Urothelium cell line (cell line): ENCODE results near the gene SRGAP2B.
A peak's percentile ranks its signal among the peaks of the same experiment; 100 is the strongest.
"Not testable (repeated sequence)": the region's sequence is repeated elsewhere in the genome, so short reads cannot be mapped to it uniquely, and the experiment has no call there.

ENCODE experiments used
- DNase-seq: peaks from one replicate; pipeline ENCODE4 v3.0.0; 2011; ENCODE audit warnings: low spot score, mixed read lengths
- FAIRE-seq: peaks from 2 replicates; lab custom pipeline; 2011; peaks lifted over from hg19 to GRCh38; lab: Jason Lieb, UNC

SRGAP2B gene

DNA sequence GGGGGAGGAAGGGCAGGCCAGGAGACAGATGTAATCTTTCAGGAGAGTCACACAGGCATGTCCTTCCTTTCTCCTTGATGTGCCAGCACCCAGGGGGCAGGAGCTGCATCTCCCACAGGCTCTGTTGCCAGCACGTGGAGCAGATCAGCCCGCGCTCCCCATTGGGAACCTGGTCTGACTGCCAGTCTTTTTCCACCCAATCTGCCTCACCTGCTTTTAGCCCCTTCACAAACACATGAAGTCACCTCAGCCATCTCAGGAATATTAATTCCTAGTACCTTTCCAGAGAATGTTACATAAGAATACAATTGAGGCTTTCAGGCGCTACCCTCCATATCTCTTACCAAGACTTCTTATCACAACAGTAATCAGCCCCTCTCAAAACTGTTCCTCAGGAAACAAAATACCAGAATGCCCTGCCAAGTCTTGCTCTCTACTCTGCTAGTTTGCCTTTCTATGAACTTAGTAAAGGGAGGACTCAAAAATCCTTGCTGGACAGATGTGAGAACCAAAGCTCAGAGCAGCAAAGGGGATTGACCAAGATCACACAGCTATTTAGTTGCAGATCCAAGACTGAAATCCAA is 94.3 kb downstream of the SRGAP2B start:
- not testable (repeated sequence) for FAIRE-seq, DNase-seq

DNA sequence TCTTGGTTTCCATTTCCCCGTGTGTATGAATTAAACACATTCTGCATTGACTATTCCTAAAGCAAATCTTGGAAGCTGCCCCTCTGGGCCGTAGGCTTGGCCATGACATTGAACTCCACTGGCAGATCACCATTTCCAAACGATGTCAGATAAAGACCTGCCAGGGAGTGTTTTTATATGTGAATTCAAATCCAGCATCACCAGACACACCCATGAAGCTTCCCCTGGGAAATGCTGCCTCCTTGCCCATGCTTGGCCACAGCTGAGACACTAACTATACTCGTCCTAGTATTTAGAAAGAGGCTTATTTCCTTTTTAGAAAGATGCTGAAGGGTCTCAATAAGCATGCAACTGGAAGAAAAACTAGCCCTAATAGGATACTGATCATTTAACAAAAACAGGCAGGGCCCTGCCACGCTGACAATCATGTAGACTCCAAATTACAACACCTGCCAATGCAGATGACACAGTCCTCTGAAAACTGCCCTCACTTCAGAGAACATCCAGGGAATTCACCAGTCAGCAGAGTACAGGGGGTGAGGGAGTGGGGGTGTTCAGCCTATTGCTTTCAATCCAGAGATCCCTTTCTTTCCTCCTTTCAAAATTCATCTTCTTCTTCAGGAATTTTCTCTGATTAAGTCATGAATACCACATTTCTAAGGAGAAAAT is 94.9 kb downstream of the SRGAP2B start:
- not testable (repeated sequence) for DNase-seq, FAIRE-seq

DNA sequence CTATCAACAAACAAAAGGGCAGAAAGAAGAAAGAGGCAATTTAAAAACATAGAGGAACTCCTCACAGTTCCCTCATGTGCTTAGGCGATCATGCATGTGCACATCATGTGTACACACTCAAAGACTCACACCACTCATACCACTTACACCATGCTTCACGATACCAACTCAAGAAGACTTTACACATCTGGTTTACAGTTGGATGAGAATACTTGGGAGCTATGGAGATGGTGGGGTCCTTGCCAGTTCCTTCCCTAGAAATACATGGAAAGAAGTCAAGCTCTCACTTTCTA is 96.2 kb downstream of the SRGAP2B start:
- DNase-seq, FAIRE-seq: not testable (repeated sequence)

DNA sequence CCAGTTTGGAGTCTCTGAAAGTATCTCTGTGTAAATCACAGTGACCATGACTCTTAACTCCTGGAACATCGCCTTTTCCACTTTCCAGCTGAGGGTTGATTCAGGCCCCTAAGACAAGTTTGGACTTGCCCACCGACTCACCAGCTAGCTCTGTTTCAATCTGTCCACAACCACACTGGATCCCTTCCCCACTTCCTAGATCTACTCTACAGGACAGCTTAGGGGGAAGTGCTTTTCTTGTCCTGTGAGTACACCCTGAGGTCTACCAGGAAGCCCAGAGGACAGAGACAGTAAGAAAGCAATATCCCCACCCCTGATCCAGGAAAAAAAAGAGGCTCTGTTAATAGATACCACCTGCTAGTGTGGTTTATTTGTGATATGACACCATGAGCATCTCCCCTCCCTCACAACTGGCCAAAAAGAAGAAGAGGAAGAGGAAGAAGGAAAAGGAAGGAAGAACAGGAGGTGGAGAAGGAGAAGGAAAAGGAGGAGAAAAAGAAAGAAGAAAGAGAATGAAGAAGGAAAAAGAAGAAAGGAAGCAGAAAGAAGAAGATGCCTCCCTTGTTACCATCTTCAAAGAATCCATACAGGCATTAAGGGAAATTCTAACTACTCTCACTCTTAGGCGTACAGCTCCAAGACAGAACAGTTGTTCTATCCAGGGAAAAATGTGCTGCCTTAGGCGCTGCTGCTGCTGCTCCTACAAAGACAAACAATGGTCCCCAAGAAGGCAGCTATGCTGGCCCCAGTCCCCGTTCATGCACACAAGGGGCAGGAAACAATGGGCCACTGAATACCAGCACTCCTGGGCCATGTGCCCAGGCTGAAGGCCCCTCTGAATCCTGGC is 96.8 kb downstream of the SRGAP2B start:
- not testable (repeated sequence) for DNase-seq, FAIRE-seq

DNA sequence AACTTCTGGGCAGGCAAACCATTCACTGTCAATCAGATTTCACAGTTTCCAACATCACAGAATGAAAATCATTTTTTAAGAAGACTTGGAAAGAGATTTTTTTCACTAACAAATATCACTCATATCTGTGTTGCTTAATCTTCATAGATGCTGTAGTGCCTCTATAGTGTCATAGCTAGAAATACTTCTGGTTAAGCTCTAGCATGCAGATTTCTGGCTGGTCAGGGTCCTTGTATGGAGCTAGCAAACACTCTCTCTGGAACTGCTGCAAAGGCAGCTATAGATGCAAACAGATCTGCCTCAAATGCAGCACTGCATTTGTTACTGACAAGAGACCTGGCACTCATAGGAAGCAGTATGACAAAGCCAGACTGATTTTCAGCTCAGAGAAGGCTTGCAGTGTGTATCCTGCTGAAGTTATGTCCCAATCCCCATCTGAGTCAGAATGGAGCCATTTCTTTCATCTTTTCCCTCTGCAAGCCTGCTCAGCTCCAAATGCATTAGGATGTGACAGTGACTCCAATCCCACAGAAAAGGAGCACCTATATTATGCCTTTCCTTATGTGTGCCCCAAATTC is 99.2 kb downstream of the SRGAP2B start:
- not testable (repeated sequence) for FAIRE-seq, DNase-seq

DNA sequence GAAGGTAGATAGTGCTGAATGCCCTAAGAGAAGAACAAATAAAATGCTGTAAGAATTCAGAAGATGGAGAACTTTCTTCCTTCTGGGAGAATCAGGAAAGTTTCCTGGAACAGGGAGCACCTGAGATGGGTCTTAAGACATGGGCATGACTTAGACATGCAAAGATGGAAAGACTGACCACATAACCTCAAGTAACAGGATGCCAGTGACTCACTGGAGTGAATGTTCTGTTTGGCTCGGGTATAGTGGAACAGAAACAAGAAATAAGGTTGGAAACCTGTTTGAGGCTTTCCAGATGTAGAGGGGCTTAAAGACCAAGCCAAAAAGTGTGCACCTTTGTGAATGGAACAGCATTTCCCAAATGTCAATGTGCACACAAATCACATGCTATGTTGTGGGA is 102.2 kb downstream of the SRGAP2B start:
- FAIRE-seq, DNase-seq: not testable (repeated sequence)

DNA sequence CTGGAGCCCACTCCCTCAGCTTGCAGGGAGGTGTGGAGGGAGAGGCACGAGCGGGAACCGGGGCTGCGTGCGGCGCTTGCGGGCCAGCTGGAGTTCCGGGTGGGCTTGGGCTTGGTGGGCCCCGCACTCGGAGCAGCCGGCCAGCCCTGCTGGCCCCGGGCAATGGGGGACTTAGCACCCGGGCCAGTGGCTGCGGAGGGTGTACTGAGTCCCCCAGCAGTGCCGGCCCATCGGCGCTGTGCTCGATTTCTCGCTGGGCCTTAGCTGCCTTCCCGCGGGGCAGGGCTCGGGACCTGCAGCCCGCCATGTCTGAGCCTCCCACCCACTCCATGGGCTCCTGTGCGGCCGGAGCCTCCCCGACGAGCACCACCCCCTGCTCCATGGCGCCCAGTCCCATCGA is 104.5 kb downstream of the SRGAP2B start:
- not testable (repeated sequence) for FAIRE-seq, DNase-seq

DNA sequence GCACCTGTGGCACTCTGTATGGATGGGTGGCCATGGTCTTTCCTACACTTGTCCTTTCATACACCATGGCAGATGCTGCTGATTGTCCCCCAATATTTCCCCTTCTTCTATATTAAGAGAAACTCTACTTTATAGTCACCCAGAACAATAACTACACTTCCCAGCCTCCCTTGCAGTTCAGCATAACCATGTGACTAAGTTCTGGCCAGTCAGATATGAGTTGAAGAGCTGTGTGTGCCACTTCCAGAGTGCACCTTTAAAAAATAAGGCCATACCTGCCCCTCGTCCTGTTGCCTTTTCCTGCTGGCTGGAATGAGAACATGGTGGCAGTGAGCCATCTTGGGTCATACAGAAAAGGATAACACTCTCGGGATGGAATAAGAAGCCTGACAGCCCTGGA is 108.0 kb downstream of the SRGAP2B start:
- not testable (repeated sequence) for FAIRE-seq, DNase-seq

DNA sequence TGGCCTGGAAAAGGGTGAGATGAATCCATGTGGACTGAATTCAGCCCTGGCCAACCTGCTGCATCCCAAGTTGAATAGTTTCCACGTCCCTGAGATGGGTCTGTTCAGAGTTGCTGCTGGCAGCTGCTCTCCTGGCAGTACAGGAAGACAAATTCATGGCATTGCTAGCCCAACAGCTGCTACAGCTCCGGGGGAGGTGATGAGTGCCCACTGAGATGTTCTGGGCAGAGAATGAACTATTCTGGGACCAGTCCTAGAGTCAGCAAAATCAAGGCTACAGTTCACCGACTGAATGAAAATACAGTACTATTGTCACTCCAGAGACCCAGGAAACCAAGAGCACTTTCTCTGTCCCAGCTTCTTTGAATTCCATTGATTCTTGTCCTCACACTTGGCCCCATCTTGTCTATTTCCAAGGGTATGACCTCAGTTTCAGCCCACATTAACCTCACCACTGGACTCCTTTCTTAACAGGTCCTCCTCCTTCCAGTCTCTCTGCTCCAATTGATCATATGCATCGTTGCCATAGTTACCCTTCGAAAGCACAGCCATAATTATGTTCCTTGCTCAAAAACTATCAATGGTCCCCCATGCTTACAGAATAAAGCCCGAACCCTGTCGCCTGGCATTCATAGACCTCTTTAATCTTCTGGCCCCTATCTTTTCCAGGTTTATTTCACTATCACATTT is 108.8 kb downstream of the SRGAP2B start:
- not testable (repeated sequence) for FAIRE-seq

DNA sequence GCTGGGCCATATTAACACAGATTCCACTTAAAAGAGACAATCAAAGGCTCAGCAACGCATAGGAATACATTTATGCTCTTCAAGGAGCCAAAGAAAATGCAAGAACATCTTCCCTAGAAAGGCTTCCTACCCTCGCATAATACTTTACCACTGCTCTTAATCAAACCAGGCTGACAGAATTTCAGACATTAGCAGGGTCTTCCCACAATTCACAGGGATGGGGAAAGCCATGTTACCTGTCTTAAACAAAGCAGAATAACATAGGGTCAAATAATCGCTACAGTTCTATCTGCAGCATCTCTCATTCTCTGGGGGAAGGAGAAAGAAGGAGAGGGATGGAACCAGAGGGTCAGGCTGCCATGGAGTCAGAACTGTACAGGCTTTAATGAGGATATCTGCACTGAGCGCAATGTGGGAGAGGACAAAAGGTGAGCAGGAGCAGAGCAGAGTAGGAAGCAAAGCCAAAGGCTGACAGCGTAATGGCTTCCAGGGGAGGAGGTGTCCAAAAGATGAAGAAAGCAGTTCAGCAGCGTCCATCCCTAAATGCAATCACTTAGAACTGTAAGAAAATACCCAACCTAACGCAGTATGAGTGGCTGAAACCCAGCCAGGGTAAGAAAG is 109.5 kb downstream of the SRGAP2B start:
- FAIRE-seq, result not testable (repeated sequence)

More for the DNA sequence above, 108.8 kb downstream of the SRGAP2B start:
- DNase-seq, result not testable (repeated sequence)

DNA sequence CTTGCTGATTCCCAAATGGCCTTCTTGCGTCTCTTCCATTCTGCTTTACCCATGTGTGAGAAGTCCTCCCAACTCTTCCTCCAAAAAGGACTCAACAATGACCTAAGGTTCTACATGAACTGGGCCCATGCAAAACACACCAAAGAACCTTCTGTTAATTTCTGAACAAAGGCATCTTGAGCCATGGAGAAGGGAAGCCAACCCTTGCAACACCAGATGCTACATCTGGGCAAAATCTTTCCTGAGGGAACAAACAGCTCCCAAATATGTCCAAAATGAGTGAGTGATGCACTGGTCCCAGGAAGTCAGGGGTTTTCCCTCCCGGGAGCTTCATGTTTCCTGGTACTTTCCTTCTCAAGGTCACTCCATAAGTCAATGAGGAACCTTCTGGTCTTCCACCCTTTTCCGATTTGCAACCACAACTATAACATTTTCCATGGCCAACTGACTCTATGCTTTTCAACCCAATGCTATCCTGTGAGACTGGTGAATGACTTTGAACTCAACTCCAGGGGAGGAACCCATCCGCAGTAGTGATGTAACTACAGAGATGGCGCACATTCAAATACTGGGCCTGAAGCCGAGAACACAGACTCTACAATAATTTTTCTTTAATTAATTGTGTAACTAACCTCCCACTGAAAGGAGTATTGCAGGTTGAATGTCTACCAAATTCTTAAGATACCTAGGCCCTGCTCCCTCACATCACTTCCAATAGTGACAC is 112.2 kb downstream of the SRGAP2B start:
- not testable (repeated sequence) for FAIRE-seq, DNase-seq

More for the DNA sequence above, 109.5 kb downstream of the SRGAP2B start:
- DNase-seq, result not testable (repeated sequence)

DNA sequence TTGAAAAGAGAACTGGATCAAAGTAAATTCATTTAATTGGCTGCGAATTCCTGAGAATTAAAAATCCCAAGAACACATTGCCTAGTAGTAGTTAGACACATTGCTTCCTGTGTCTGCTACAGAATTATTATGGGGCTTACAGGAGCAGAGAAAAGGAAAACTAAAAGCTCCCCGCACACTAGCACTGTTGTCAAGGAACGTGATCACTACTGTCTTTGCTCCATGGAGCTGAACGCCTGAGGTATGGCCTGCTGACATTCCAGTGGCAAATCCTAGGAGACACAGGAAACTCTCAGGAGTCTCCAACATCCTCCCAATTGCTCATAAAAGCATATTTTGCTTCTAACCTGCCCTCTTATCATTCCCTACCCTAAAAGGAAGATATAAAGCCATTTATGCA is 114.0 kb downstream of the SRGAP2B start:
- not testable (repeated sequence) for FAIRE-seq

DNA sequence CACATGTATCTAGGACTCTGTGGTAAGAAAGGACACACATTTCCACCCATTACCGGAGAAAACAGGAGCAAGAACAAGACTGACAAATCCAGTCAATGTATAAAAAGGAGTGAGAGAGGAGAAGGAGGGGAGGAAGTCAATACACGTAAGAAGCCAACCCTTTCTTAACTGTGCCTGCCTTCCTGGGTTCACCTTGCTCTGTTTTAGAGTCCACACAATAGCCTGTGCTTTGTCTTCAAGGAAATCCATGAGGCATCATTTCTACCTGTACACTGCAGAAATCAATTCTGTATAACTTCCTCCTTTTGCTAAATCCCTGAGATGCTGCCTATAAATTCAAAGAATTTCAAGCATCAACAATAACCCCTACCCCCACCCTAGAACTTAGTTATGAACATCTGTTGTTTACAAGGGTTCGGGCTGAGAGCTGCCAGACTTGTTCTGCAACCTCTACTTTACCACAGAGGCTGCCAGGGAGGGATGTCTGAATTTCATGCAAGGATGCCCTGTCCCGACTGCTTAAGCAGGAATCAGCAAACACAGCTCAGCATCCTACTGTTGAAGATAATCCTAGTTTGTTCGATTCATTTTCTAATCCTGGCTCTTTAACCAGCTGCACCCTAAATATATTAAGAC is 115.0 kb downstream of the SRGAP2B start:
- FAIRE-seq, DNase-seq: not testable (repeated sequence)

More for the DNA sequence above, 114.0 kb downstream of the SRGAP2B start:
- not testable (repeated sequence) for DNase-seq

DNA sequence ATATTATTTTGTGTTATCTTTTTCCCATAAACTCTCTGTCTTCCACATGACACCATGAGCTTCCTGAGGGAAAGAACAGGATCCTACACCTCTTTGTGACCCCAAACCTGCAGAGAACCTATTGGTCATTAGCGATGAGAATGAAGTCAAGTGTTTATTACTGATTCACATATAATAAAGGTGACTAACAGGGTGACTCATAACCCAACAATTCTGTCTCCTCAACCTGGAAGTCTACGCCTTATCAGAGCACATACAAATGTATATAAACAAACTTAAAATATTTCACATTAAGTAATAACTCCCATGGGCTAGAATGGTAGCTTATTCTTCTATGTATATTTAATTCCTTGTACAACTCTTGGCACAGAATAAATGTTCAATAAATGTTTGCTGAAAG is 117.3 kb downstream of the SRGAP2B start:
- FAIRE-seq, result peak; percentile 40
- DNase-seq, result not testable (repeated sequence)

DNA sequence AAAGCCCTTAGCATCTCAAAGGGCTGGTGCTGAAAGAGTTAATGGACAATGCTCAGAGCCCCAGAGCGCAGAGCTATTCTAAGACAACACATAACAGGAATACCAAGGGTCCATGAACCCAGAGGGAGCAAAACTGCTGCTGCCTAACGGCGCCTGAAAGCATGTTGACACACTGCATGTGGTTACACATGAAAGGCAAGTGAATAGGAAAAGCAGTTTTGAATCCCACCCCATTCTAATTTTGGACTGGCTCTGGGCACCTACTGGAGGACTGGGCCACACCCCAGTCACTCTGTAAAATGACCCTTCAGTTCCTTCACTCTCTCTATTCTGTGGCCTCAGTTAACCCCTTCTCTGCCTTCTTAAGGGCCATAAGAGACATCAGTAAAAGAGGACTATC is 123.2 kb downstream of the SRGAP2B start:
- not testable (repeated sequence) for FAIRE-seq

DNA sequence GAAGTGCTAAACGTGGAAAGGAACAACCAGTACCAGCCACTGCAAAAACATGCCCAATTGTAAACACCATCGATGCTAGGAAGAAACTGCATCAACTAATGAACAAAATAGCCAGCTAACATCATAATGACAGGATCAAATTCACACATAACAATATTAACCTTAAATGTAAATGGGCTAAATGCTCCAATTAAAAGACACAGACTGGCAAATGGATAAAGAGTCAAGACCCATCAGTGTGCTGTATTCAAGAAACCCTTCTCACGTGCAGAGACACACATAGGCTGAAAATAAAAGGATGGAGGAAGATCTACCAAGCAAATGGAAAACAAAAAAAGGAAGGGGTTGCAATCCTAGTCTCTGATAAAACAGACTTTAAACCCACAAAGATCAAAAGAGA is 128.6 kb downstream of the SRGAP2B start:
- DNase-seq, FAIRE-seq: not testable (repeated sequence)

More for the DNA sequence above, 123.2 kb downstream of the SRGAP2B start:
- DNase-seq, result not testable (repeated sequence)

DNA sequence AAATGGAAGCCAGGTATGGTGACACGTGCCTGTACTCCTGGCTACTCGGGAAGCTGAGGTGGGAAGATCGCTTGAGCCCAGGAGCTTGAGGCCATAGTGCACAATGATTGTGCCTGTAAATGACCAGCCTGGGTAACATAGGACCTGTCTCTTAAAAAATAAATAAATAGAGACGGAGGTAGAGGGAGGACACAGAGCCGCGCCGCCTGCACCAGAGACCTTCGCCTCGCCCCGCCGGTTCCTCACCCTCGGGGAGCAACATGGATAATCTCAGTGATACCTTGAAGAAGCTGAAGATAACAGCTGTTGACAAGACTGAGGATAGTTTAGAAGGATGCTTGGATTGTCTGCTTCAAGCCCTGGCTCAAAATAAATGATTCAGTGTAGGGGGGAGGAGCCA is 130.4 kb downstream of the SRGAP2B start:
- FAIRE-seq, DNase-seq: not testable (repeated sequence)

DNA sequence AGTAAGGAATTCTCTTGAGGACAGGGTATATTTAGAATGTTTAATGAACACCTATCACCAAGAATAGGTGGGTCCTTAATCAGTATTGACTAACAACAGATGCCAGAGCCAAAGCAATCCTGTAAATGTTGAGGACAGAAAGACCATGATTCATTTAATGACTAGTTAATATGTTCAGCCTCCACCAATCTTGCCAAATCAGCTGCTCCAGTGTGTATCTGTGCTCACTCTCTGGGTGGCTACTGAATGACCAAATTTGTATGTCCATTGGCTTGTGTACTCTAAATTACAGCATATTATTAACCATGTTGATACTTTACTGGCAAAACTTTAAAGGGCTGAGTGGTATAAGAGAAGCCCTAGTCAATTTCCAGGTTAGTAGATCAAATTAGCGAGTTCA is 130.9 kb downstream of the SRGAP2B start:
- not testable (repeated sequence) for FAIRE-seq, DNase-seq

DNA sequence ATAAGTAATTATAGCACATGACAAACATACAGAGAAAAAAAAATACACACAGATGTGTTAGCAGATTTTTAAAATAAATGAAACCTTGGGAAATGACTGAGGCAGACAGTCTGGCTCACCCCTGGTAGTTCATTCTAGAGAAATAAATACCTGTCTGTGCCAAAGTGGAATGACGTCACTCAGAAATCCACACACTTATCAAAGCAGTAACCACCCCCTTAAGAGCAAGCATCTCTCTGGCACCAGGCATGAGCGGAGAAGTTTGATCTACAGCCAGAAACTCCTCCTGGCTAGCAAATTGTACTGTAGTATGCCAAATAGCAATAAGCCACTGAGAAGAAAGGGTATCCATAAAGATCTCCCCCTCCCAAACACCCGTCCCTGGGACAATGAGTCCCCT is 131.6 kb downstream of the SRGAP2B start:
- not testable (repeated sequence) for FAIRE-seq, DNase-seq
